ENCODE data around the gene CAPN5. TPM values are rescaled to one million over a fixed set of nuclear protein-coding genes. Genes with fewer than 3 reads are reported as not detected.
A peak's percentile ranks its signal among the peaks of the same experiment; 100 is the strongest.
"Not testable (repeated sequence)": the region's sequence is repeated elsewhere in the genome, so short reads cannot be mapped to it uniquely, and the experiment has no call there.

Gene CAPN5
- total RNA-seq, 1 donor from 2014 or later = 20.1 TPM

GRCh38 chr11:77090373-77091111 lies 23.8 kb downstream of the CAPN5 start:
- DNase-seq (ENCODE audit: low spot score) (peak; percentile 57), ATAC-seq (no peak)
- intact Hi-C loops (cut with DNase I) = no loop called here

GRCh38 chr11:77091146-77091940 lies 24.6 kb downstream of the CAPN5 start:
- peak; percentile 90 for DNase-seq (ENCODE audit: low spot score)
- intact Hi-C loops (cut with DNase I) = no loop called here

GRCh38 chr11:77092382-77092781 lies 25.6 kb downstream of the CAPN5 start:
- intact Hi-C loops (cut with DNase I) = no loop called here
- ATAC-seq = no peak
- peak; percentile 65 for DNase-seq (ENCODE audit: low spot score)

More at GRCh38 chr11:77091146-77091940, 24.6 kb downstream of the CAPN5 start:
- ATAC-seq = peak; percentile 85

GRCh38 chr11:77093056-77093891 lies 26.5 kb downstream of the CAPN5 start:
- intact Hi-C loops (cut with DNase I) = no loop called here
- ATAC-seq = no peak
- peak; percentile 52 for DNase-seq (ENCODE audit: low spot score)

- ATAC-seq (no peak), DNase-seq (ENCODE audit: low spot score) (no peak)
- intact Hi-C loops (cut with DNase I) = no loop called here
Measured at GRCh38 chr11:77093987-77094840, 27.4 kb downstream of the CAPN5 start.

- no peak for ATAC-seq
- no peak for DNase-seq (ENCODE audit: low spot score)
- intact Hi-C loops (cut with DNase I) = no loop called here
Measured at GRCh38 chr11:77094841-77095365, 28.1 kb downstream of the CAPN5 start.

GRCh38 chr11:77095551-77096490 lies 29.1 kb downstream of the CAPN5 start:
- intact Hi-C loops (cut with DNase I) = no loop called here
- no peak for DNase-seq (ENCODE audit: low spot score)
- no peak for ATAC-seq

GRCh38 chr11:77096591-77097019 lies 29.8 kb downstream of the CAPN5 start:
- DNase-seq (ENCODE audit: low spot score) = no peak
- ATAC-seq = no peak
- intact Hi-C loops (cut with DNase I) = no loop called here

- intact Hi-C loops (cut with DNase I); DNase-seq (ENCODE audit: low spot score); ATAC-seq: not testable (repeated sequence)
Measured at GRCh38 chr11:77097180-77097579, 30.4 kb downstream of the CAPN5 start.

- DNase-seq (ENCODE audit: low spot score) = peak; percentile 53
- intact Hi-C loops (cut with DNase I) = no loop called here
Measured at GRCh38 chr11:77100166-77101042, 33.6 kb downstream of the CAPN5 start.

GRCh38 chr11:77101043-77101537 lies 34.3 kb downstream of the CAPN5 start:
- intact Hi-C loops (cut with DNase I) = no loop called here
- ATAC-seq (no peak), DNase-seq (ENCODE audit: low spot score) (no peak)

More at GRCh38 chr11:77100166-77101042, 33.6 kb downstream of the CAPN5 start:
- no peak for ATAC-seq

- DNase-seq (ENCODE audit: low spot score) = no peak
- intact Hi-C loops (cut with DNase I) = no loop called here
- ATAC-seq = no peak
Measured at GRCh38 chr11:77102246-77103210, 35.8 kb downstream of the CAPN5 start, which contains the start of gene OMP. Gene OMP, plus strand, starts transcription at chr11:77102840. Its CDS starts 0 bp downstream, at chr11:77102840.

- no peak for ATAC-seq
- intact Hi-C loops (cut with DNase I) = no loop called here
- DNase-seq (ENCODE audit: low spot score) = no peak
Measured at GRCh38 chr11:77103319-77103718, 36.5 kb downstream of the CAPN5 start.

GRCh38 chr11:77104727-77105126 lies 38.0 kb downstream of the CAPN5 start:
- DNase-seq (ENCODE audit: low spot score) (no peak), ATAC-seq (no peak)
- intact Hi-C loops (cut with DNase I) = no loop called here

- intact Hi-C loops (cut with DNase I) = no loop called here
- ATAC-seq (no peak), DNase-seq (ENCODE audit: low spot score) (no peak)
Measured at GRCh38 chr11:77106321-77106720, 39.5 kb downstream of the CAPN5 start.
